Hematopoietic multipotent progenitor cell treated with erythropoietin and hydrocortisone succinate and interleukin-3 and kit ligand, for 17 days (in vitro differentiated cells): Measurements from ENCODE around the gene ACAP3.

Source experiments
- DNase-seq: peaks from one replicate; pipeline ENCODE4 v3.0.0-alpha.2; 2015; ENCODE audit warnings: low spot score

The ACAP3 gene

GRCh38 chr1:1244192-1244811 is 63.4 kb downstream of the ACAP3 start:
- no peak for DNase-seq

DNA sequence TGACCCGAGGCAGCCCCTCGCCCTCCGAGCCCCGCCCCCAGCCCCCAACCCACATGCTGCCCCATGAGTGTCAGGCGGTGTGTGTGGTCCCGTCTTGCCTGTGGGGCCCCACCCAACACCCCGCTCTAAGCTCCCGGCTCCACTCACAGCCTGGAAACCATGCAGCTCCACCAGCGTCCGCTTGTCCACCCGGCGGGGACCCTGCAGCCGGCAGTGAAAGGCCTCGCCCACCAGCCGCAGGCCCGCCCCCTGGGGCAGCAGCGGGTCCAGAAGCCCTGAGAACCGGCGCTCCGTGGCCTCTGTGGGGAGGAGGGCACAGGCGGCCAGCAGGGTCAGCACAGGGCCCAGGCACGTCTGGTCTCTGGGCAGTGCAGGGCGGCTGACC is 63.9 kb downstream of the ACAP3 start:
- no peak for DNase-seq

GRCh38 chr1:1243266-1243660 is 64.5 kb downstream of the ACAP3 start:
- no peak for DNase-seq

DNA sequence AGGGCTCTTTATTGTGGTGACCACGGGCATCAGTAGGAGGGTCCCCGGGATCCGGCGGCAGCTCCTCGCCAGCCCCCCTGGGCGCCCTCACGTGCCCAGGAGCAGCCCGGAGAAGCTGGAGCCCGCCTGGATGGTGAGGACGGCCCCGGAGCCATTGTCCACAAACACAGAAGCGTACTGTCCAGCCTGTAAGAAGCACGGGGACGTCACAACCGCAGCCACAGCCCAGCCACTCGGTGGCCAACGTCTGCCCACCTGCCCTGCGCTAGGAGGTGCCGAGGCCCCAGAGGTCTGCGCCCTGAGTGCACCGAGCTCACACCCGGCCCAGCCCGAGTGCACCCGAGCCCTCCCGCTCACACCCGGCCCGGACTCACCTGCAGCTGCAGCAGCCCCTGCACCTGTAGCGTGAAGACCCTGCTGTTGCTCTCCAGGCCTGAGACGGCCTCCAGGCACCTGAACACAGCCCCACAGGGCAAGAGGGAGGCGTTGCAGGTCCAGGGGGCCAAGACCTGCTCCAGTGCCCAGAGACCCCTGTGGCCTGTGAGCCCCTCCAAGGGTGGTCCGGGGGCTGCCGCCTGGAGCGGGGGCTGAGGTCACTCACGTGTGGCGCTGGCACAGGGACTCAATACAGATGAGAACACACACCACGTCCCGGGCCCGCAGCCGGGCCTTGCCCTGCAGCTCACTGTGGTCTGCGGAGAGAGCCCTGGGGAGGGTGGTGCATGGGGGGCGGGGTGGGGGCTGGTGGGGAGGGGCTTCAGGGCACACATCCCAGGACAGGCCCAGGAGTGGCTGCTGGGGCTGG is 65.1 kb downstream of the ACAP3 start:
- no peak for DNase-seq
